Right lobe of liver (tissue), 6 donors: ENCODE data around the gene PDE10A. TPM values are rescaled to one million over a fixed set of nuclear protein-coding genes. Genes with fewer than 3 reads are reported as not detected.
"Not testable (repeated sequence)": the region's sequence is repeated elsewhere in the genome, so short reads cannot be mapped to it uniquely, and the experiment has no call there.

ENCODE experiments used
- ATAC-seq, 4 donors: fragments of 200-7000 bp; cut with Tn5 transposase; one replicate each; pipeline ENCODE4 v1.9.1; 2020; ENCODE audit warnings: mild to moderate bottlenecking in 4 of 4, moderate library complexity in 4 of 4
- DNase-seq, 3 donors: peaks; one replicate each; pipeline ENCODE4 v3.0.0-alpha.2; 2020
- H3K27ac ChIP-seq, 3 donors: fragments of 200-600 bp; one replicate each; pipeline ENCODE4 v1.8.0; 2022
- H3K27me3 ChIP-seq, 2 donors: fragments of 200-600 bp; one replicate each; pipeline ENCODE4 v1.8.0; 2022
- H3K36me3 ChIP-seq, 4 donors: fragments of 200-600 bp; sonication (generic) in 1 of 4; one replicate each; pipeline versions ENCODE4 v1.5.1 to v1.8.0; 2017 to 2022; ENCODE audit warnings: control low read depth in 1 of 4
- H3K4me1 ChIP-seq, 4 donors: fragments of 200-600 bp; sonication (generic) in 1 of 4; one replicate each; pipeline versions ENCODE4 v1.5.1 to v1.8.0; 2017 to 2022; ENCODE audit warnings: control low read depth in 1 of 4
- H3K4me3 ChIP-seq, 3 donors: fragments of 200-600 bp; one replicate each; pipeline ENCODE4 v1.8.0; 2022
- H3K9me3 ChIP-seq, 4 donors: fragments of 200-600 bp; sonication (generic) in 1 of 4; one replicate each; pipeline versions ENCODE4 v1.5.1 to v1.8.0; 2017 to 2022; ENCODE audit warnings: control low read depth in 1 of 4
- CTCF ChIP-seq, 4 donors: fragments of 200-600 bp in 3 of 4; fragments of 450-650 bp in 1 of 4; IDR thresholded peaks; one replicate each; pipeline versions ENCODE4 v1.5.1 to v1.8.0; 2016 to 2022; ENCODE audit warnings: antibody characterized with exemption in 4 of 4, mild to moderate bottlenecking in 2 of 4
- POLR2A ChIP-seq: fragments of 450-650 bp; IDR thresholded peaks from one replicate; pipeline ENCODE4 v1.6.1; 2017; ENCODE audit warnings: antibody characterized with exemption, mild to moderate bottlenecking
- WGBS: methylation state at CpG from one replicate; pipeline ENCODE4 v1.1.6; 2018; ENCODE audit warnings: low coverage, low lambda C conversion rate; ENCODE audit not compliant: insufficient coverage; ENCODE audit errors: missing lambda C conversion rate; 5-methylcytosine and 5-hydroxymethylcytosine counted together
- intact Hi-C, 2 donors: fragments of 100-400 bp; cut with DNase I; formaldehyde crosslinking; loops; one replicate each; pipeline versions ENCODE4 v1.11.2 to v1.14.1; 2022
- total RNA-seq, 6 experiments: library from RNA; depleted of rRNA in 2 of 6; stranded (reverse); fragments of >200 nt in 2 of 6; fragmentation: NEBNext Ultra II Directional in 3 of 6; extraction: Animal tissue kit (Norgen Biotek cat#: 25700) in 3 of 6; gene quantifications; one replicate each; pipeline versions ENCODE4 v1.1.0 to v1.2.4, GENCODE V29; 2016 to 2023
- donor health status: DM: no; HTN: yes; CAD: no.
- donor health status: DM: no; HTN: no; CAD: no.
- donor health status: DM: no; HTN: no; CAD: no.
- donor health status: DM: no; HTN: yes; CAD: no.
- donor health status: DM: no; HTN: yes; CAD: no.

Gene PDE10A
- total RNA-seq, 6 experiments from 2014 or later: 0.48 to 1.5 (median 0.65) TPM

- no peak for TF ChIP-seq POLR2A
- no peak for TF ChIP-seq CTCF (IDR thresholded peaks at IDR 0.05)
- intact Hi-C loops: no loop called here
- H3K36me3 ChIP-seq: no peaks in the 10 kb centered on the region
- H3K4me3 ChIP-seq: no peak overlapping the region
- H3K27ac ChIP-seq: no peak overlapping the region
- ATAC-seq (no peak), DNase-seq (no peak)
- no peaks in the 10 kb centered on the region for H3K27me3 ChIP-seq
- WGBS: 45% methylated on average over 2 of the region's 2 CpGs
- no peaks in the 10 kb centered on the region for H3K4me1 ChIP-seq
- no peaks in the 10 kb centered on the region for H3K9me3 ChIP-seq
Observed at GRCh38 chr6:165568326-165568725, 94.7 kb downstream of the PDE10A start.

DNA sequence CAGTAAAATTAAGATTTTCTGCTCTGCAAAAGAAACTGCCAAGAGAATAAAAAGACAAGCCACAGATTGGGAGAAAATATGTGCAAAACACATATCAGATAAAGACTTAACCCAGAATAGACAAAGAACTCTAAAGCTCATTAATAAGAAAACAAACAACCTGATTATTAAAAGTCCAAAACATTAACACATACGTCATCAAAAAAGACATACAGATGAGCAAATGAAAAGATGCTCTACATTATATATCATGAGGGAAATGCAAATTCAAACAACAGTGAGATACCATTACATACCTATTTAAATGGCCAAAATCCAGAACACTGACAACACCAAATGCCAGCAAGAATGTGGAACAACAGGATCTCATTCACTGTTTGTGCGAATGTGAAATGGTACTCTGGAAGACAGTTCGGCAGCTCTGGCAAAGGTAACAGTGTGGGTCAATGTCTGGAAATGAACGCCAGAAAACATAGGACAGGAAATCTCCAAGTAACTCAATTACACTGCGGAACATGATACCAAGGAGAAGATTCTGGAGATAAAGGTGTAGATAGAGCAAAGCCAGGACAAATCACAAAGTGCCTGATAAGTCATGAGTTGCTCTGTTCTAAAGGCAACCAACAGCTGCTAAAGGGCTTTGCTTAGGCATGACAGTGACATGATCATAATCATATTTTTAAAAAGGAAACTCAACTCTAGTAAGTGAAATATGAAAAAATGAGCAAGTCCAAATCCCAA is 96.8 kb downstream of the PDE10A start:
- DNase-seq: no peak
- H3K27me3 ChIP-seq: no peaks in the 10 kb centered on the region
- H3K27ac ChIP-seq: no peak overlapping the region
- no peaks in the 10 kb centered on the region for H3K4me1 ChIP-seq
- 53% methylated on average over 5 of the region's 5 CpGs for WGBS
- no peak for ATAC-seq
- H3K9me3 ChIP-seq: no peaks in the 10 kb centered on the region
- intact Hi-C loops: no loop called here
- TF ChIP-seq CTCF (IDR thresholded peaks at IDR 0.05): no peak
- no peak for TF ChIP-seq POLR2A
- H3K4me3 ChIP-seq: no peak overlapping the region
- H3K36me3 ChIP-seq: no peaks in the 10 kb centered on the region

- Histone ChIP-seq H3K27me3 (no peaks in the 10 kb centered on the region), H3K36me3 (no peaks in the 10 kb centered on the region), H3K4me1 (no peaks in the 10 kb centered on the region), H3K27ac (no peak overlapping the region), H3K9me3 (no peaks in the 10 kb centered on the region), H3K4me3 (no peak overlapping the region)
- DNase-seq: no peak
- intact Hi-C loops: no loop called here
- ATAC-seq: no peak
- TF ChIP-seq POLR2A: no peak
- TF ChIP-seq CTCF (IDR thresholded peaks at IDR 0.05): no peak
- 51% methylated on average over 7 of the region's 7 CpGs for WGBS
Observed at GRCh38 chr6:165562421-165563090, 100.5 kb downstream of the PDE10A start.

DNA sequence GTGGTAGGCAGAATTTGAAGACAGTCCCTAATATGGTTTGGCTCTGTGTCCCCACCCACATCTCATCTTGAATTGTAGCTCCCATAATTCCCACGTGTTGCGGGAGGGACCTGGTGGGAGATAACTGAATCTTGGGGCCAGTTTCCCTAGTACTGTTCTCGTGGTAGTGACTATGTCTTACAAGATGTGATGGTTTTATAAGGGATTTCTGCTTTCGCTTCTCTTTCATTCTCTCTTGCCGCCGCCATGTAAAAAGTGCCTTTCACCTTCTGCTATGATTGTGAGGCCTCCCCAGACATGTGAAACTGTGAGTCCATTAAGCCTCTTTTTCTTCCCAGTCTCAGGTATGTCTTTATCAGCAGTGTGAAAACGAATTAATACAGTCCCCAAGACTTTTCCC is 103.4 kb downstream of the PDE10A start:
- H3K36me3 ChIP-seq: no peaks in the 10 kb centered on the region
- intact Hi-C loops: no loop called here
- H3K27ac ChIP-seq: no peak overlapping the region
- no peak for TF ChIP-seq CTCF (IDR thresholded peaks at IDR 0.05)
- no peak for TF ChIP-seq POLR2A
- no peaks in the 10 kb centered on the region for H3K27me3 ChIP-seq
- no peak for ATAC-seq
- whole genome bisulfite sequencing: 66% methylated on average over 7 of the region's 7 CpGs
- H3K9me3 ChIP-seq: no peaks in the 10 kb centered on the region
- DNase-seq: no peak
- no peak overlapping the region for H3K4me3 ChIP-seq
- H3K4me1 ChIP-seq: no peaks in the 10 kb centered on the region

- ATAC-seq, H3K4me3 ChIP-seq, H3K9me3 ChIP-seq, H3K4me1 ChIP-seq, DNase-seq, intact Hi-C loops, H3K36me3 ChIP-seq, H3K27ac ChIP-seq, H3K27me3 ChIP-seq: not testable (repeated sequence)
- WGBS: 77% methylated on average over 6 of the region's 6 CpGs
Observed at GRCh38 chr6:165558097-165558496, 104.9 kb downstream of the PDE10A start.
